ENCODE results near the gene SHROOM1. TPM values are rescaled to one million over a fixed set of nuclear protein-coding genes. Genes with fewer than 3 reads are reported as not detected.

The SHROOM1 gene
- total and polyA plus RNA-seq, 9 of the 15 experiments (the other 6 are each of a cell fraction or from before 2014, with no cell fraction given) = 0.44 to 26.5 (median 11.9) TPM

- TF ChIP-seq RBM17 (IDR thresholded peaks at IDR 0.05; ENCODE audit: borderline replicate concordance, low read depth, low read length) (no peak), EP300 (IDR thresholded peaks at IDR 0.05; ENCODE audit: low read length) (peak; percentile 86), CHD7 (IDR thresholded peaks at IDR 0.05; ENCODE audit: low read depth, low read length) (no peak), RFX7 (CRISPR knock-in tag; IDR thresholded peaks at IDR 0.05) (no peak), AFF1 (IDR thresholded peaks at IDR 0.05; ENCODE audit: low read depth in 1 of 2, partially characterized antibody in 2 of 2) (no peak), PTRF (tag; IDR thresholded peaks at IDR 0.05) (no peak), ZBTB34 (CRISPR knock-in tag; IDR thresholded peaks at IDR 0.05) (no peak), IRF1 (CRISPR knock-in tag; IDR thresholded peaks at IDR 0.05; ENCODE audit: borderline replicate concordance) (no peak), CBFB (CRISPR knock-in tag; IDR thresholded peaks at IDR 0.05) (no peak)
These were observed 40.1 kb downstream of the SHROOM1 start (continued) for GRCh38 chr5:132790201-132790865.

Data from K562 (cell line).